ENCODE results near the gene CDCA3.

Gene CDCA3

GRCh38 chr12:6826734-6827436 lies 24.2 kb downstream of the CDCA3 start:
- DNase-seq (ENCODE audit: low read depth) = no peak
- H3K4me3 ChIP-seq (ENCODE audit: low read depth, low read length) = no peak overlapping the region
- TF ChIP-seq, protein P1, sequence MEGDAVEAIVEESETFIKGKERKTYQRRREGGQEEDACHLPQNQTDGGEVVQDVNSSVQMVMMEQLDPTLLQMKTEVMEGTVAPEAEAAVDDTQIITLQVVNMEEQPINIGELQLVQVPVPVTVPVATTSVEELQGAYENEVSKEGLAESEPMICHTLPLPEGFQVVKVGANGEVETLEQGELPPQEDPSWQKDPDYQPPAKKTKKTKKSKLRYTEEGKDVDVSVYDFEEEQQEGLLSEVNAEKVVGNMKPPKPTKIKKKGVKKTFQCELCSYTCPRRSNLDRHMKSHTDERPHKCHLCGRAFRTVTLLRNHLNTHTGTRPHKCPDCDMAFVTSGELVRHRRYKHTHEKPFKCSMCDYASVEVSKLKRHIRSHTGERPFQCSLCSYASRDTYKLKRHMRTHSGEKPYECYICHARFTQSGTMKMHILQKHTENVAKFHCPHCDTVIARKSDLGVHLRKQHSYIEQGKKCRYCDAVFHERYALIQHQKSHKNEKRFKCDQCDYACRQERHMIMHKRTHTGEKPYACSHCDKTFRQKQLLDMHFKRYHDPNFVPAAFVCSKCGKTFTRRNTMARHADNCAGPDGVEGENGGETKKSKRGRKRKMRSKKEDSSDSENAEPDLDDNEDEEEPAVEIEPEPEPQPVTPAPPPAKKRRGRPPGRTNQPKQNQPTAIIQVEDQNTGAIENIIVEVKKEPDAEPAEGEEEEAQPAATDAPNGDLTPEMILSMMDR (IDR thresholded peaks at IDR 0.05; ENCODE audit: low read depth, low read length, missing control alignments) = no peak
- in situ Hi-C loops (cut with HindIII; ENCODE audit: low sequenced_read_pairs) = no loop called here

GRCh38 chr12:6826125-6826733 lies 24.9 kb downstream of the CDCA3 start:
- TF ChIP-seq, protein P1 (IDR thresholded peaks at IDR 0.05; ENCODE audit: low read depth, low read length, missing control alignments) = no peak
- in situ Hi-C loops (cut with HindIII; ENCODE audit: low sequenced_read_pairs) = no loop called here
- no peak overlapping the region for H3K4me3 ChIP-seq (ENCODE audit: low read depth, low read length)
- no peak for DNase-seq (ENCODE audit: low read depth)

GRCh38 chr12:6825398-6826124 lies 25.5 kb downstream of the CDCA3 start:
- TF ChIP-seq, protein P1 (IDR thresholded peaks at IDR 0.05; ENCODE audit: low read depth, low read length, missing control alignments) = peak; percentile 91
- peak overlapping the region; percentile 12 for H3K4me3 ChIP-seq (ENCODE audit: low read depth, low read length)
- no peak for DNase-seq (ENCODE audit: low read depth)
- in situ Hi-C loops (cut with HindIII; ENCODE audit: low sequenced_read_pairs) = no loop called here

GRCh38 chr12:6824901-6825381 lies 26.1 kb downstream of the CDCA3 start:
- no peak overlapping the region for H3K4me3 ChIP-seq (ENCODE audit: low read depth, low read length)
- TF ChIP-seq, protein P1 (IDR thresholded peaks at IDR 0.05; ENCODE audit: low read depth, low read length, missing control alignments) = no peak
- in situ Hi-C loops (cut with HindIII; ENCODE audit: low sequenced_read_pairs) = no loop called here
- no peak for DNase-seq (ENCODE audit: low read depth)

- no peak overlapping the region for H3K4me3 ChIP-seq (ENCODE audit: low read depth, low read length)
- no peak for DNase-seq (ENCODE audit: low read depth)
- TF ChIP-seq, protein P1 (IDR thresholded peaks at IDR 0.05; ENCODE audit: low read depth, low read length, missing control alignments) = no peak
- in situ Hi-C loops (cut with HindIII; ENCODE audit: low sequenced_read_pairs) = no loop called here
These were observed 26.9 kb downstream of the CDCA3 start for GRCh38 chr12:6824085-6824775.
